Panc1 (cell line): ENCODE measurements around the gene UBE2QL1. TPM values are rescaled to one million over a fixed set of nuclear protein-coding genes. Genes with fewer than 3 reads are reported as not detected.

Source experiments
- ATAC-seq: fragments of 200-7000 bp; cut with Tn5 transposase; 2 replicates; pipeline ENCODE4 v1.9.1; 2020; ENCODE audit warnings: mild to moderate bottlenecking, moderate library complexity
- BruUV-seq: library from RNA; stranded (reverse); fragments of 400-500 nt; replicated peaks from 2 replicates; lab custom pipeline; 2021; lab: Mats Ljungman, UMichigan
- CTCF ChIA-PET: fragments of 300-600 bp; sonication (Branson Sonifier 250); formaldehyde crosslinking; loops from one replicate; lab custom pipeline; 2022; ENCODE audit warnings: antibody characterized with exemption; lab: Charles Lee
- POLR2A ChIA-PET: fragments of 300-600 bp; sonication (Branson Sonifier 250); formaldehyde crosslinking; loops from one replicate; lab custom pipeline; 2022; ENCODE audit warnings: antibody characterized with exemption; lab: Charles Lee
- DNase-seq: peaks from one replicate; pipeline ENCODE4 v3.0.0-alpha.2; 2010; ENCODE audit warnings: low read depth, low spot score
- H3K27ac ChIP-seq: 2 replicates; pipeline ENCODE4 v1.5.1; 2011; ENCODE audit warnings: mild to moderate bottlenecking, low read length, inconsistent platforms
- H3K27me3 ChIP-seq: fragments of 200-500 bp; sonication (Bioruptor generic); 2 replicates; pipeline ENCODE4 v1.6.0; 2014; ENCODE audit warnings: low read length, inconsistent platforms; ENCODE audit not compliant: control insufficient read depth, insufficient read depth
- H3K36me3 ChIP-seq: fragments of 200-500 bp; sonication (Bioruptor generic); 2 replicates; pipeline ENCODE4 v1.5.1; 2014; ENCODE audit warnings: inconsistent platforms, mild to moderate bottlenecking, low read length, moderate library complexity; ENCODE audit not compliant: control insufficient read depth, insufficient read depth
- H3K4me1 ChIP-seq: 2 replicates; pipeline ENCODE4 v1.5.1; 2011; ENCODE audit warnings: inconsistent platforms, mild to moderate bottlenecking, low read length, moderate library complexity; ENCODE audit not compliant: control insufficient read depth, insufficient read depth
- H3K4me3 ChIP-seq, 2 experiments: 2 replicates each; pipeline ENCODE4 v1.5.1; 2011 to 2012; ENCODE audit warnings: low read depth in 2 of 2, low read length in 2 of 2, mild to moderate bottlenecking in 2 of 2, inconsistent platforms in 1 of 2, moderate library complexity in 1 of 2
- H3K9me3 ChIP-seq: fragments of 200-500 bp; sonication (Bioruptor generic); 2 replicates; pipeline ENCODE4 v1.5.1; 2014; ENCODE audit warnings: low read depth, mild to moderate bottlenecking, inconsistent platforms, low read length, moderate library complexity; ENCODE audit not compliant: control insufficient read depth, insufficient read depth
- CTCF ChIP-seq: fragments of 450-650 bp; IDR thresholded peaks from 2 replicates; pipeline ENCODE4 v1.5.1; 2017; ENCODE audit warnings: mild to moderate bottlenecking
- POLR2AphosphoS5 ChIP-seq: IDR thresholded peaks from 2 replicates; pipeline ENCODE4 v1.6.1; 2012; ENCODE audit warnings: mild to moderate bottlenecking, low read depth, low read length, moderate library complexity
- REST ChIP-seq, 2 experiments: IDR thresholded peaks; 2 replicates each; pipeline ENCODE4 v1.6.1; 2011 to 2012; ENCODE audit warnings: low read depth in 2 of 2, control low read depth in 1 of 2, low read length in 1 of 2, mild to moderate bottlenecking in 1 of 2, moderate library complexity in 1 of 2; ENCODE audit not compliant: insufficient read depth in 1 of 2
- SIN3A ChIP-seq: IDR thresholded peaks from 2 replicates; pipeline ENCODE4 v1.6.1; 2012; ENCODE audit warnings: low read depth, mild to moderate bottlenecking, low read length, moderate library complexity, borderline replicate concordance; ENCODE audit not compliant: insufficient read depth
- TCF7L2 ChIP-seq: IDR thresholded peaks from 2 replicates; pipeline ENCODE4 v1.6.1; 2011; ENCODE audit warnings: mild to moderate bottlenecking, low read depth, low read length, inconsistent platforms
- in situ Hi-C: cut with HindIII; loops from 2 replicates; pipeline ENCODE4 v1.10.0; 2016; ENCODE audit warnings: low sequenced_read_pairs, low pct_unique_long_range_greater_than_20kb
- intact Hi-C: fragments of 100-400 bp; cut with micrococcal nuclease; formaldehyde crosslinking; loops from one replicate; pipeline ENCODE4 v1.10.0; 2022; ENCODE audit not compliant: unreplicated experiment
- total RNA-seq: library from RNA; stranded (reverse); gene quantifications from one replicate; pipeline ENCODE4 v1.2.1, GENCODE V29; 2021; ENCODE audit not compliant: unreplicated experiment

Gene UBE2QL1
- total RNA-seq, 1 experiment from 2014 or later, result not detected

- intact Hi-C loops, result no loop called here
Observed at GRCh38 chr5:6403416-6403815, 45.2 kb upstream of the UBE2QL1 start.

GRCh38 chr5:6404129-6404528 is 44.5 kb upstream of the UBE2QL1 start:
- intact Hi-C loops (no loop called here), in situ Hi-C loops (no loop called here)
- no peaks in the 10 kb centered on the region for H3K4me1 ChIP-seq
- TF ChIP-seq SIN3A (no peak), POLR2AphosphoS5 (no peak), TCF7L2 (no peak), REST (IDR thresholded peaks at IDR 0.05; ENCODE audit: insufficient read depth in 1 of 2, low read depth in 2 of 2, low read length in 1 of 2) (no peak), CTCF (no peak)
- H3K9me3 ChIP-seq, result no peaks in the 10 kb centered on the region
- ChIA-PET POLR2A (no interaction called here), CTCF (no interaction called here)
- no TSS peak for BruUV-seq
- DNase-seq (no peak), ATAC-seq (no peak)
- H3K27me3 ChIP-seq, result peaks cover 22% of the 10 kb centered on the region
- no peaks in the 10 kb centered on the region for H3K36me3 ChIP-seq
- no peak overlapping the region for H3K4me3 ChIP-seq
- no peak overlapping the region for H3K27ac ChIP-seq

More at GRCh38 chr5:6403416-6403815, 45.2 kb upstream of the UBE2QL1 start:
- DNase-seq (no peak), ATAC-seq (no peak)
- Histone ChIP-seq H3K4me1 (no peaks in the 10 kb centered on the region), H3K9me3 (no peaks in the 10 kb centered on the region), H3K4me3 (no peak overlapping the region), H3K36me3 (no peaks in the 10 kb centered on the region), H3K27me3 (peaks cover 22% of the 10 kb centered on the region), H3K27ac (no peak overlapping the region)
- in situ Hi-C loops, result no loop called here
- no TSS peak for BruUV-seq
- TF ChIP-seq REST (IDR thresholded peaks at IDR 0.05; ENCODE audit: insufficient read depth in 1 of 2, low read depth in 2 of 2, low read length in 1 of 2), result no peak
- TF ChIP-seq TCF7L2, result no peak
- TF ChIP-seq CTCF, result no peak
- TF ChIP-seq SIN3A, result no peak
- no peak for TF ChIP-seq POLR2AphosphoS5
- ChIA-PET POLR2A (no interaction called here), CTCF (no interaction called here)
